GM12865 (cell line): ENCODE results near the gene CRHBP.

Source experiments
- DNase-seq: peaks from one replicate; pipeline ENCODE4 v3.0.0; 2010; ENCODE audit warnings: low read depth
- H3K4me3 ChIP-seq: 2 replicates; pipeline ENCODE4 v1.5.1; 2011; ENCODE audit warnings: mild to moderate bottlenecking, low read depth, low read length, control low read depth
- TF ChIP-seq, protein P1 (sequence below): IDR thresholded peaks from 2 replicates; pipeline ENCODE4 v1.5.1; 2011; ENCODE audit warnings: low read length, control low read depth, low read depth, inconsistent platforms; ENCODE audit not compliant: insufficient read depth; ENCODE audit errors: missing control alignments

The CRHBP gene

DNA sequence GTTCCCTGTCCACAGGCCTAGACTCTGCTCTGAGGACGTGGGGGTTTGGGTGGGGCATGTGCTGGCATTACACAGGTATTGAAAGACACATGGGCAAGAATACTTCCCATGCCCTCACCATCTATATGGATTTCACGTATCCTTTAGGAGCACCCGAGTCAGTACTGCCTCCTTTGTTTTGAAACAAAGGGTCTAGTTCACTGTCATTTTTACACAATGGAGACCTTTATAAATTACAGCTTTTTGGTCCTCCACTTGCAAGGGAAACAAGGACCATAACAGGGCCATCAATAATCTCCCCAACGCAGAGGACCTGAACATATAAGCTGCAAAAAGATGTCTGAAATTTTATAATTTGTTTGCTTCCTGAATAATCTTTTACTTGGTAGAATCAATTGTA lies 24.9 kb upstream of the CRHBP start:
- H3K4me3 ChIP-seq, result no peak overlapping the region
- TF ChIP-seq, protein P1, sequence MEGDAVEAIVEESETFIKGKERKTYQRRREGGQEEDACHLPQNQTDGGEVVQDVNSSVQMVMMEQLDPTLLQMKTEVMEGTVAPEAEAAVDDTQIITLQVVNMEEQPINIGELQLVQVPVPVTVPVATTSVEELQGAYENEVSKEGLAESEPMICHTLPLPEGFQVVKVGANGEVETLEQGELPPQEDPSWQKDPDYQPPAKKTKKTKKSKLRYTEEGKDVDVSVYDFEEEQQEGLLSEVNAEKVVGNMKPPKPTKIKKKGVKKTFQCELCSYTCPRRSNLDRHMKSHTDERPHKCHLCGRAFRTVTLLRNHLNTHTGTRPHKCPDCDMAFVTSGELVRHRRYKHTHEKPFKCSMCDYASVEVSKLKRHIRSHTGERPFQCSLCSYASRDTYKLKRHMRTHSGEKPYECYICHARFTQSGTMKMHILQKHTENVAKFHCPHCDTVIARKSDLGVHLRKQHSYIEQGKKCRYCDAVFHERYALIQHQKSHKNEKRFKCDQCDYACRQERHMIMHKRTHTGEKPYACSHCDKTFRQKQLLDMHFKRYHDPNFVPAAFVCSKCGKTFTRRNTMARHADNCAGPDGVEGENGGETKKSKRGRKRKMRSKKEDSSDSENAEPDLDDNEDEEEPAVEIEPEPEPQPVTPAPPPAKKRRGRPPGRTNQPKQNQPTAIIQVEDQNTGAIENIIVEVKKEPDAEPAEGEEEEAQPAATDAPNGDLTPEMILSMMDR, result no peak
- DNase-seq, result no peak

GRCh38 chr5:76930083-76930482 lies 22.8 kb upstream of the CRHBP start:
- DNase-seq, result no peak
- TF ChIP-seq, protein P1, result no peak
- no peak overlapping the region for H3K4me3 ChIP-seq

- TF ChIP-seq, protein P1, result no peak
- peak; percentile 48 for DNase-seq
- no peak overlapping the region for H3K4me3 ChIP-seq
Observed at GRCh38 chr5:76938177-76938576, 14.7 kb upstream of the CRHBP start.

GRCh38 chr5:76941000-76941399 lies 11.8 kb upstream of the CRHBP start:
- TF ChIP-seq, protein P1, result no peak
- no peak overlapping the region for H3K4me3 ChIP-seq
- DNase-seq, result peak; percentile 35

- H3K4me3 ChIP-seq, result no peak overlapping the region
- DNase-seq, result no peak
- TF ChIP-seq, protein P1, result no peak
Observed at GRCh38 chr5:76941442-76941841, 11.4 kb upstream of the CRHBP start.

- TF ChIP-seq, protein P1, result no peak
- DNase-seq, result no peak
- H3K4me3 ChIP-seq, result no peak overlapping the region
Observed at GRCh38 chr5:76942581-76942980, 10.3 kb upstream of the CRHBP start.

- no peak for DNase-seq
- TF ChIP-seq, protein P1, result no peak
- no peak overlapping the region for H3K4me3 ChIP-seq
Observed at GRCh38 chr5:76943006-76943405, 9.8 kb upstream of the CRHBP start.
